Right cardiac atrium (tissue), 5 donors: ENCODE data around the gene PLEKHG5. TPM values are rescaled to one million over a fixed set of nuclear protein-coding genes. Genes with fewer than 3 reads are reported as not detected.

Experiments used
- ATAC-seq, 2 donors: fragments of 200-7000 bp; cut with Tn5 transposase; one replicate each; pipeline versions ENCODE4 v1.8.0 to v1.9.1; 2020; ENCODE audit warnings: moderate library complexity in 2 of 2, mild to moderate bottlenecking in 1 of 2
- DNase-seq, 3 donors: peaks; one replicate each; pipeline ENCODE4 v3.0.0-alpha.2; 2020
- H3K27ac ChIP-seq: one replicate; pipeline ENCODE4 v1.5.1; 2013; ENCODE audit warnings: mild to moderate bottlenecking, low read length, control low read depth, moderate library complexity
- H3K27me3 ChIP-seq: one replicate; pipeline ENCODE4 v1.6.1; 2013; ENCODE audit not compliant: control insufficient read depth, insufficient read depth
- H3K4me1 ChIP-seq: one replicate; pipeline ENCODE4 v1.6.1; 2013; ENCODE audit warnings: low read length; ENCODE audit not compliant: control insufficient read depth, insufficient read depth
- H3K4me3 ChIP-seq: one replicate; pipeline ENCODE4 v1.5.1; 2013; ENCODE audit warnings: low read length, control low read depth
- H3K9me3 ChIP-seq: one replicate; pipeline ENCODE4 v1.6.1; 2013; ENCODE audit warnings: low read length; ENCODE audit not compliant: control insufficient read depth
- WGBS: extraction: QIAGEN DNeasy Blood & Tissue Kit; methylation state at CpG from one replicate; pipeline ENCODE4 v1.1.7; 2013; 5-methylcytosine and 5-hydroxymethylcytosine counted together
- intact Hi-C, 4 donors: fragments of 100-400 bp; cut with DNase I; formaldehyde crosslinking; loops; one replicate each; pipeline versions ENCODE4 v1.11.0 to v1.14.0; 2022 to 2023
- long read RNA-seq, 4 donors: library from polyadenylated mRNA; unstranded; transcript quantifications; one replicate each; pipeline ENCODE4 v2.0.0, GENCODE V29; 2020 to 2021
- polyA plus RNA-seq: library from polyadenylated mRNA; stranded (reverse); fragments of 200-250 nt; gene quantifications from one replicate; pipeline ENCODE4 v1.2.3, GENCODE V29; 2013
- total RNA-seq, 4 donors: library from RNA; stranded (reverse); fragmentation: NEBNext Ultra II Directional; extraction: Animal tissue kit (Norgen Biotek cat#: 25700); gene quantifications; one replicate each; pipeline ENCODE4 v1.2.1, GENCODE V29; 2021
- donor health status: healthy with polysubstance abuse.
- donor health status: DM: no; HTN: yes; CAD: no.
- donor health status: DM: no; HTN: no; CAD: no.
- donor health status: DM: no; HTN: yes; CAD: no; lungs with severe emphysema.
- donor health status: DM: yes; HTN: yes; CAD: no.

The PLEKHG5 gene
- total RNA-seq: 1 to 10 TPM; 7.0 to 9.2 (median 8.5) TPM
- 9.9 TPM for polyA plus RNA-seq
- long read RNA-seq, donor 1, transcript PLEKHG5-208 (22 exons, 3,697 nt): major isoform, 6 of 13 reads
- long read RNA-seq, donor 1, partial matches to known transcripts: 5 of 13 reads
- long read RNA-seq, donor 1, other reads (novel, unspliced or antisense): 2 of 13 reads
- long read RNA-seq, donor 2, transcript PLEKHG5-208 (22 exons, 3,697 nt): major isoform, 9 of 15 reads
- long read RNA-seq, donor 2, partial matches to known transcripts: 3 of 15 reads
- long read RNA-seq, donor 2, other reads (novel, unspliced or antisense): 3 of 15 reads
- long read RNA-seq, donor 3, full-length matches to known transcripts: 2 of 4 reads
- long read RNA-seq, donor 3, partial matches to known transcripts: 1 of 4 reads
- long read RNA-seq, donor 3, other reads (novel, unspliced or antisense): 1 of 4 reads
- long read RNA-seq, donor 4, transcript PLEKHG5-208 (22 exons, 3,697 nt): major isoform, 5 of 12 reads
- long read RNA-seq, donor 4, partial matches to known transcripts: 2 of 12 reads
- long read RNA-seq, donor 4, other reads (novel, unspliced or antisense): 3 of 12 reads

DNA sequence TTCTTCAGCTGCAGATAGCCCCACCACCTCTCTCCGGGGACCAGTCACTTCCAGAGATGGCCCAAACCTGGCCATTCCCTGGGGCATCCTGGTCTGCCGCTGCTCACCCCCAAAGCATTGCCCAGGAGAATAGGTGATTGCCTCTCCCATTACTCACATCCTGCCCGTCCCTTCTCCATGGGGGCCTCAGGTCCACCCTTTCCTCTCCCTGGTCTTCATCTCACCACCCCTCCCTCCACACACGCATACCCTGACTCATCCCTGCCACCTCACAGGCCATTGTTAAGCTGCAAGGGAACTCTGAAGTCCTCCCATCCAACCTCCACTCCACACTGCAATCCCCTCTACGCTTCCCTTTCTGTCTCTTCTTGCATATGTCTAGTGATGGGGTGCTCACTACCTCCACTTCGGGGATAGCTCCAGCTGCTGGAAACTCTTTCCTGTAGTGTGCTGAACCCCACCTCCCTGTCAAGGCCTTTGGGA, at the start of gene PLEKHG5:
TSS of gene PLEKHG5 (minus strand) at position 188 of the 483 bp plus-strand sequence. CDS start 14,096 bp downstream, outside the sequence.
- H3K4me3 ChIP-seq: peak within 1 kb of the TSS; percentile 77
- H3K27me3 ChIP-seq: no peaks in the 10 kb centered on the region
- H3K27ac ChIP-seq: peak within 1 kb of the TSS; percentile 27
- no peak for DNase-seq
- no peaks in the 10 kb centered on the region for H3K9me3 ChIP-seq
- H3K4me1 ChIP-seq: no peaks in the 10 kb centered on the region
- 69% methylated on average over 6 of the region's 6 CpGs for WGBS
- intact Hi-C loops: no loop called here
- ATAC-seq: peak in 1 of 2 donors; percentile 46

DNA sequence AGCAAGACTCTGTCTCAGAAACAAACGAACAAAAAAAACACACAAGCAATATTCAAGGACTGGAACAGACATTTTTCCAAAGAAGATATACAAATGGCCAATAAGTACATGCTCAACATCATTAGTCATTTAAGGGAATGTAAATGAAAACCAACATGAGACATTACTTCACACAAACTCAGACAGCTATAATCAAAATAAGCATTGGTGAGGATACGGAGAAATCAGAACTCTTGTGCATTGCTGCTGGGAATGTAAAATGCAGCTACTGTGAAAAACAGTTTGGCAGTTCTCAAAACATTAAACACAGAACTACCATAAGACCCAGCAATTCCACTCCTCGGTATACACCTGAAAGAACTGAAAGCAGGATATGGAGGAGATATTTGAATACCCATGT, 47.5 kb upstream of the PLEKHG5 start:
- no peak for ATAC-seq
- H3K9me3 ChIP-seq: no peaks in the 10 kb centered on the region
- H3K27me3 ChIP-seq: no peaks in the 10 kb centered on the region
- H3K4me3 ChIP-seq: no peak overlapping the region
- no peak for DNase-seq
- intact Hi-C loops: no loop called here
- 49% methylated on average over 3 of the region's 3 CpGs for WGBS
- no peak overlapping the region for H3K27ac ChIP-seq
- H3K4me1 ChIP-seq: no peaks in the 10 kb centered on the region

- no peaks in the 10 kb centered on the region for H3K9me3 ChIP-seq
- intact Hi-C loops: no loop called here
- H3K4me1 ChIP-seq: no peaks in the 10 kb centered on the region
- H3K4me3 ChIP-seq: no peak overlapping the region
- H3K27ac ChIP-seq: no peak overlapping the region
- no peaks in the 10 kb centered on the region for H3K27me3 ChIP-seq
- 83% methylated on average over 5 of the region's 5 CpGs for WGBS
- DNase-seq: no peak
- ATAC-seq: no peak
Measured at GRCh38 chr1:6536291-6536690, 44.8 kb upstream of the PLEKHG5 start.

- ATAC-seq: no peak
- DNase-seq: no peak
- Histone ChIP-seq H3K27ac (no peak overlapping the region), H3K9me3 (no peaks in the 10 kb centered on the region), H3K4me3 (no peak overlapping the region), H3K27me3 (no peaks in the 10 kb centered on the region), H3K4me1 (no peaks in the 10 kb centered on the region)
- WGBS: 82% methylated on average over 4 of the region's 4 CpGs
- intact Hi-C loops: no loop called here
Measured at GRCh38 chr1:6535214-6535613, 43.7 kb upstream of the PLEKHG5 start.

DNA sequence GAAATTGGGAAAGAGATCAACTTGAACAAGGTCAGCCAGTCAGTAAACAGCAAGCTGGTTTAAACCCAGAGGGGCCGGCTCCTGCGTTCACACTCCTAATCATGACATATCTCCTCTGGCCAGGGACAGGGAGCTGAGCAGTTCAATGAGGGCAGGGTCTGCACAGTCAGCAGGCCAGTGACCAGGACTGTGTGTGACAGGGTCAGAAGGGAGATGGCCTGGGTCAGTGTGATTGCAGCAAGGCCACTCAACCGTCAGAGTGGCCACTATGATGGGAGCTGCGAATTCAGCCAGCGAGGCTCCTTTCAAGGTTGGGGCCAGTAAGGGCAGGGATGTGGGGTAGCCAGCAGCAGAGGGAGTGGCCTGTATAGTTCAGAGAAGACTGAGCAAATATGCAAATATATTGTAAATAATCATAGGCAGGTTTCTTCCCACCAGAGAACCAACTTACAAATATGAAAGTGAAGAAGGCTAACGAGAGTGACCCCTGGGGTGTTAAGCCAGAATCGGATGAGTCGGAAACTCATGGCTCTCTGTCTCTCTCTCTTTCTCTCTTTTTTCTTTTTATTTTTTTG, 42.9 kb upstream of the PLEKHG5 start:
- 93% methylated on average over 8 of the region's 8 CpGs for WGBS
- Histone ChIP-seq H3K27me3 (no peaks in the 10 kb centered on the region), H3K27ac (no peak overlapping the region), H3K4me3 (no peak overlapping the region), H3K9me3 (no peaks in the 10 kb centered on the region), H3K4me1 (no peaks in the 10 kb centered on the region)
- DNase-seq (peak in 1 of 3 donors; percentile 36), ATAC-seq (no peak)
- intact Hi-C loops: no loop called here

DNA sequence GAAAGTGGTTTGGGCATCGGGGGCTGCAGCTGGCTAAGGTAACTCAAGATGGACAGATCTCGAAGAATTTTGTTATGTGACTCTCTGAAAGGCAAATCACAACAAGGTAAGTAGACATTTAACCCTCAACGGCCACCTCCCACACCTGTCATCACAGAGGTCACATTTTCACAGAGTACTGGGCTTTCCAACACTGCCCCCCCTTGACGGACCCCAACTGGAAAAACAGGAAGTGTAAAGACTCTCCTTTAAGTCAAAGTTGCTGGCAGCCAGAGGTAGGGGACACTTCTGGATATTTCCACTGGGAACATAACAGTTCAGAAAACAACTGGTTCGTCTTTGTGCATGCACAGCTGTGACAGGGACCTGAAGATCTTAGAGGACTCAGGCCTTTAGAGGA, 40.5 kb upstream of the PLEKHG5 start:
- Histone ChIP-seq H3K27me3 (no peaks in the 10 kb centered on the region), H3K27ac (no peak overlapping the region), H3K4me1 (no peaks in the 10 kb centered on the region), H3K9me3 (no peaks in the 10 kb centered on the region), H3K4me3 (no peak overlapping the region)
- 83% methylated on average over 5 of the region's 5 CpGs for WGBS
- ATAC-seq (no peak), DNase-seq (no peak)
- intact Hi-C loops: no loop called here

DNA sequence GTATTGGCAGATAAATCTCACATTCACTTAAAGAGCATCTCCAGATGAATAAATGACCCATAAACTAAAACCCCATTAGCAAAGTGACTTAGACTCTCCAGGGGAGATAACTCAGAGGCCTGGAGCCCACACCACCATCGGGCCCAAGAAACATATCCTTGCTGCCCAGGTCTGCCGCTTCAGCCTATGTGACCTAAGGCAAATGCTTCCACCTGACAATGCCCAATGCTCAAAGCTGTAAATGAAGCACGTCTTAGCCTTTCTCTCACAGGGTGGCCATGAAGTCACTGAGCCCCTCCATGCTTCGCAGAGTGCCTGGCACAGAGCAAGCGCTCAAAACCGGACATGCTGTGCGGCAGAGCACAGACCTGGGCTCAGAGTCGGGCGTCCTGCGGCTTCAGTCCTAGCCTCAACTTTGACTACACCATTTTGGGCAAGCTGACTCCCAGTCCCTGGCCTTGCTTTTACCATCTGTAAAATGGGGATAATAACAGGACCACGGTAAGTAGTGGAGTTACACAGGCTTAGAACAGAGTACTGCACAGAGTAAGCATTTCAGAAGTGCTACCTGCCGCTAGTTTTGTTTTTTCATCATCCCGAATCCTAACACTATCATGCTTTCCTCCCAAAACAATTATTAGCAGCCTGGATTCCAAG, 39.2 kb upstream of the PLEKHG5 start:
- Histone ChIP-seq H3K4me3 (no peak overlapping the region), H3K9me3 (no peaks in the 10 kb centered on the region), H3K4me1 (no peaks in the 10 kb centered on the region), H3K27ac (no peak overlapping the region), H3K27me3 (no peaks in the 10 kb centered on the region)
- intact Hi-C loops: no loop called here
- ATAC-seq (no peak), DNase-seq (no peak)
- WGBS: 98% methylated on average over 13 of the region's 13 CpGs

DNA sequence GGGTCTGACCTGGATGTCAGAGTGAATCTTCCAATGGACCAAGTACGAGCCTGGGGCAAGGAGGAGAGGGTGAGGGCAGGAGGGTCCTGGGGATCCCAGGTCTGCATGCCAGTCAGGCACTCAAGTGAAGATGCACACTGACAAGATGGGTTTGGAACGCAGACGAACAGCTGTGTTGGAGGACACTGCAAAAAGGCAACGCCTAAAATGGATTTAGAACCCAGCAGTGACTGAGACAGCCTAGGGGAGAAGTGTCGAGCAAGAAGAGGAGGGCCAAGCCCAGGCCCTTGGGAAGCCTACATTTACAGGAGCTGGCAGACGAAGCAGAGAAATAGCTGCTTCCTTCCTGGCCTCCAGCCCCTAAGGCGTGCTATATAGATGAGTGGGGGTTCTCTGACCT, 37.0 kb upstream of the PLEKHG5 start:
- Histone ChIP-seq H3K4me1 (no peaks in the 10 kb centered on the region), H3K27ac (no peak overlapping the region), H3K27me3 (no peaks in the 10 kb centered on the region), H3K4me3 (no peak overlapping the region), H3K9me3 (no peaks in the 10 kb centered on the region)
- intact Hi-C loops: no loop called here
- ATAC-seq (no peak), DNase-seq (no peak)
- 83% methylated on average over 7 of the region's 7 CpGs for WGBS

DNA sequence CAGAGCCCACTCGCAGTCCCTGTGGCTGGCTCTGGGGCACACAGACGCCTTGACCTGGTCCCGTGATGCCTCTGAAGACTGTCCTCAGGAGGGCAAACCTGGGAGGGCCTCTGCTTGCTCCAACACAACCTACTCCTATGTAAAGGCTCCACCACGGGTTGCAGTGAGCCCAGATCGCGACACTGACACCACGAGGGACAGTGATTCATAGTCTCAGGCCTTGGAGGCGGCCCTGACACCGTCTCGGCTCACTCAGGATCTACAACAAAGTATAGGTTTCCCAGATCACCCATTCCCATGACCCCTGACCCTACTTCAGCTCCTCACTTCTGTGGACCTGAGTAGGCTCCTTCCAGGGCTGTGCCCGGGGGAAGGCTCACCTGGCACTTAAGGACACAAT, 34.8 kb upstream of the PLEKHG5 start:
- 88% methylated on average over 11 of the region's 11 CpGs for WGBS
- H3K4me1 ChIP-seq: no peaks in the 10 kb centered on the region
- intact Hi-C loops: no loop called here
- H3K9me3 ChIP-seq: no peaks in the 10 kb centered on the region
- DNase-seq (no peak), ATAC-seq (no peak)
- no peaks in the 10 kb centered on the region for H3K27me3 ChIP-seq
- no peak overlapping the region for H3K27ac ChIP-seq
- H3K4me3 ChIP-seq: no peak overlapping the region

GRCh38 chr1:6523566-6523965, 32.1 kb upstream of the PLEKHG5 start:
- ATAC-seq: peak; percentile 48 to 53
- WGBS: 47% methylated on average over 6 of the region's 6 CpGs
- DNase-seq: no peak
- no peak overlapping the region for H3K27ac ChIP-seq
- intact Hi-C loops: no loop called here
- no peaks in the 10 kb centered on the region for H3K9me3 ChIP-seq
- peaks cover 5% of the 10 kb centered on the region for H3K4me1 ChIP-seq
- no peaks in the 10 kb centered on the region for H3K27me3 ChIP-seq
- H3K4me3 ChIP-seq: no peak overlapping the region

DNA sequence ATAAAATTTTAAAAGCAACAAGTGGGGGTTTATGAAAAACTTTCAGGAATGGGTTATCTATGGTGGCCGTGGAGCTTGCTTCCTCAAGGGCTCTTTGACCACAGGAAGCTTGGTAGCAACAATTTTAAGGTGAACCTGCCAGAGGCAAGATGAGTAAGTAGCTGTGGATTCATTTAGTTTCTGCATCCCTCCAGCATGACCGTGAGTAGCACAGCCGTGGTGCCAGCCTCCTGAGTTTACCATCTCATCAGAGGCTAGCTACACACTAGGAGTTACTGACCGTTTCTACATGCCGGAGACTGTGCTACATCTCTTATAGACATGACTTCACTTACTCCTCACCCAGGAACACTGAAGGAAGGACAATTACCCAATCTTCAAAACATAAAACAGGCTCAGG, 30.1 kb upstream of the PLEKHG5 start:
- ATAC-seq (no peak), DNase-seq (no peak)
- Histone ChIP-seq H3K4me3 (no peak overlapping the region), H3K27ac (no peak overlapping the region), H3K9me3 (no peaks in the 10 kb centered on the region), H3K4me1 (peaks cover 5% of the 10 kb centered on the region), H3K27me3 (no peaks in the 10 kb centered on the region)
- intact Hi-C loops: no loop called here
- WGBS: 79% methylated on average over 5 of the region's 5 CpGs
